ENCODE measurements around the gene SELENOK. TPM values are rescaled to one million over a fixed set of nuclear protein-coding genes. Genes with fewer than 3 reads are reported as not detected.

SELENOK gene
- total and polyA plus RNA-seq, 2 of the 13 experiments (the other 11 are each of a cell fraction or from before 2014, with no cell fraction given): 67.0 to 81.0 TPM

GRCh38 chr3:53844262-53845102 lies 47.2 kb downstream of the SELENOK start (continued):
- TF ChIP-seq, protein P1, sequence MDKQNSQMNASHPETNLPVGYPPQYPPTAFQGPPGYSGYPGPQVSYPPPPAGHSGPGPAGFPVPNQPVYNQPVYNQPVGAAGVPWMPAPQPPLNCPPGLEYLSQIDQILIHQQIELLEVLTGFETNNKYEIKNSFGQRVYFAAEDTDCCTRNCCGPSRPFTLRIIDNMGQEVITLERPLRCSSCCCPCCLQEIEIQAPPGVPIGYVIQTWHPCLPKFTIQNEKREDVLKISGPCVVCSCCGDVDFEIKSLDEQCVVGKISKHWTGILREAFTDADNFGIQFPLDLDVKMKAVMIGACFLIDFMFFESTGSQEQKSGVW (CRISPR knock-in tag; IDR thresholded peaks at IDR 0.05; ENCODE audit: borderline replicate concordance): 0 out of 2 replicates have a peak, but pooled peaks have one; percentile 16
- 0 out of 2 replicates have a peak, but pooled peaks have one; percentile 58 for TF ChIP-seq HOXD1 (CRISPR knock-in tag; IDR thresholded peaks at IDR 0.05)
- TF ChIP-seq ZEB1 (IDR thresholded peaks at IDR 0.05; ENCODE audit: insufficient replicate concordance, low read depth): peak; percentile 74
- TF ChIP-seq PHF21A (CRISPR knock-in tag; IDR thresholded peaks at IDR 0.05): peak; percentile 86
- TF ChIP-seq, protein P2, sequence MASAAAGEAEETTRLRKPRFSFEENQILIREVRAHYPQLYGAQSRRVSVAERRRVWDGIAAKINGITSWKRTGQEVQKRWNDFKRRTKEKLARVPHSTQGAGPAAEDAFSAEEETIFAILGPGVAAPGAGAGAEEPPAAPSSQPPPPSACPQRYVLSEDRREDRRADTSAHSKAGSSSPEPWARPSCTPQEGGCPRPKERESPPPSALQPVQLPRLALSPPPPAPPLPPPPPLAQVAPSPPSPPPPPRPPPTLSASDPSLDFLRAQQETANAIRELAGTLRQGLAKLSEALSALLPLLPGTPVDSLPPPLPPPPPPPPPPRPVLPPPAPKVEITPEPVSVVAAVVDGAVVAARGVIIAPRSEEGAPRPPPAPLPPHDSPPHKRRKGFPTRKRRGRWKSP (CRISPR knock-in tag; IDR thresholded peaks at IDR 0.05): 0 out of 2 replicates have a peak, but pooled peaks have one; percentile 5
- TF ChIP-seq, protein P3, sequence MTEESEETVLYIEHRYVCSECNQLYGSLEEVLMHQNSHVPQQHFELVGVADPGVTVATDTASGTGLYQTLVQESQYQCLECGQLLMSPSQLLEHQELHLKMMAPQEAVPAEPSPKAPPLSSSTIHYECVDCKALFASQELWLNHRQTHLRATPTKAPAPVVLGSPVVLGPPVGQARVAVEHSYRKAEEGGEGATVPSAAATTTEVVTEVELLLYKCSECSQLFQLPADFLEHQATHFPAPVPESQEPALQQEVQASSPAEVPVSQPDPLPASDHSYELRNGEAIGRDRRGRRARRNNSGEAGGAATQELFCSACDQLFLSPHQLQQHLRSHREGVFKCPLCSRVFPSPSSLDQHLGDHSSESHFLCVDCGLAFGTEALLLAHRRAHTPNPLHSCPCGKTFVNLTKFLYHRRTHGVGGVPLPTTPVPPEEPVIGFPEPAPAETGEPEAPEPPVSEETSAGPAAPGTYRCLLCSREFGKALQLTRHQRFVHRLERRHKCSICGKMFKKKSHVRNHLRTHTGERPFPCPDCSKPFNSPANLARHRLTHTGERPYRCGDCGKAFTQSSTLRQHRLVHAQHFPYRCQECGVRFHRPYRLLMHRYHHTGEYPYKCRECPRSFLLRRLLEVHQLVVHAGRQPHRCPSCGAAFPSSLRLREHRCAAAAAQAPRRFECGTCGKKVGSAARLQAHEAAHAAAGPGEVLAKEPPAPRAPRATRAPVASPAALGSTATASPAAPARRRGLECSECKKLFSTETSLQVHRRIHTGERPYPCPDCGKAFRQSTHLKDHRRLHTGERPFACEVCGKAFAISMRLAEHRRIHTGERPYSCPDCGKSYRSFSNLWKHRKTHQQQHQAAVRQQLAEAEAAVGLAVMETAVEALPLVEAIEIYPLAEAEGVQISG (CRISPR knock-in tag; IDR thresholded peaks at IDR 0.05): 0 out of 2 replicates have a peak, but pooled peaks have one; percentile 39
- TF ChIP-seq, protein P4, sequence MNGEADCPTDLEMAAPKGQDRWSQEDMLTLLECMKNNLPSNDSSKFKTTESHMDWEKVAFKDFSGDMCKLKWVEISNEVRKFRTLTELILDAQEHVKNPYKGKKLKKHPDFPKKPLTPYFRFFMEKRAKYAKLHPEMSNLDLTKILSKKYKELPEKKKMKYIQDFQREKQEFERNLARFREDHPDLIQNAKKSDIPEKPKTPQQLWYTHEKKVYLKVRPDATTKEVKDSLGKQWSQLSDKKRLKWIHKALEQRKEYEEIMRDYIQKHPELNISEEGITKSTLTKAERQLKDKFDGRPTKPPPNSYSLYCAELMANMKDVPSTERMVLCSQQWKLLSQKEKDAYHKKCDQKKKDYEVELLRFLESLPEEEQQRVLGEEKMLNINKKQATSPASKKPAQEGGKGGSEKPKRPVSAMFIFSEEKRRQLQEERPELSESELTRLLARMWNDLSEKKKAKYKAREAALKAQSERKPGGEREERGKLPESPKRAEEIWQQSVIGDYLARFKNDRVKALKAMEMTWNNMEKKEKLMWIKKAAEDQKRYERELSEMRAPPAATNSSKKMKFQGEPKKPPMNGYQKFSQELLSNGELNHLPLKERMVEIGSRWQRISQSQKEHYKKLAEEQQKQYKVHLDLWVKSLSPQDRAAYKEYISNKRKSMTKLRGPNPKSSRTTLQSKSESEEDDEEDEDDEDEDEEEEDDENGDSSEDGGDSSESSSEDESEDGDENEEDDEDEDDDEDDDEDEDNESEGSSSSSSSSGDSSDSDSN (CRISPR knock-in tag; IDR thresholded peaks at IDR 0.05): peak; percentile 62; the same call in 1 of the 2 replicates
- TF ChIP-seq CREB1 (IDR thresholded peaks at IDR 0.05): no peak
- TF ChIP-seq CREB1 (CRISPR knock-in tag; IDR thresholded peaks at IDR 0.05): no peak
- peak; percentile 34; the same call in 1 of the 2 replicates for TF ChIP-seq ZNF264 (CRISPR knock-in tag; IDR thresholded peaks at IDR 0.05)
- TF ChIP-seq ZNF317 (CRISPR knock-in tag; IDR thresholded peaks at IDR 0.05): peak; percentile 73; the same call in 1 of the 2 replicates
- TF ChIP-seq WIZ (CRISPR knock-in tag; IDR thresholded peaks at IDR 0.05): no peak
- peak; percentile 69 for TF ChIP-seq ELF3 (CRISPR knock-in tag; IDR thresholded peaks at IDR 0.05)
- no peak for TF ChIP-seq ZNF670 (CRISPR knock-in tag; IDR thresholded peaks at IDR 0.05; ENCODE audit: borderline replicate concordance)
- TF ChIP-seq, protein P5, sequence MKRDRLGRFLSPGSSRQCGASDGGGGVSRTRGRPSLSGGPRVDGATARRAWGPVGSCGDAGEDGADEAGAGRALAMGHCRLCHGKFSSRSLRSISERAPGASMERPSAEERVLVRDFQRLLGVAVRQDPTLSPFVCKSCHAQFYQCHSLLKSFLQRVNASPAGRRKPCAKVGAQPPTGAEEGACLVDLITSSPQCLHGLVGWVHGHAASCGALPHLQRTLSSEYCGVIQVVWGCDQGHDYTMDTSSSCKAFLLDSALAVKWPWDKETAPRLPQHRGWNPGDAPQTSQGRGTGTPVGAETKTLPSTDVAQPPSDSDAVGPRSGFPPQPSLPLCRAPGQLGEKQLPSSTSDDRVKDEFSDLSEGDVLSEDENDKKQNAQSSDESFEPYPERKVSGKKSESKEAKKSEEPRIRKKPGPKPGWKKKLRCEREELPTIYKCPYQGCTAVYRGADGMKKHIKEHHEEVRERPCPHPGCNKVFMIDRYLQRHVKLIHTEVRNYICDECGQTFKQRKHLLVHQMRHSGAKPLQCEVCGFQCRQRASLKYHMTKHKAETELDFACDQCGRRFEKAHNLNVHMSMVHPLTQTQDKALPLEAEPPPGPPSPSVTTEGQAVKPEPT (CRISPR knock-in tag; IDR thresholded peaks at IDR 0.05; ENCODE audit: low read depth): 0 out of 2 replicates have a peak, but pooled peaks have one; percentile 22
- TF ChIP-seq ZNF883 (CRISPR knock-in tag; IDR thresholded peaks at IDR 0.05; ENCODE audit: not compliant biosample characterization): no peak
- 0 out of 2 replicates have a peak, but pooled peaks have one; percentile 24 for TF ChIP-seq JUN (CRISPR knock-in tag; IDR thresholded peaks at IDR 0.05)
- no peak for TF ChIP-seq KDM2A (CRISPR knock-in tag; IDR thresholded peaks at IDR 0.05; ENCODE audit: borderline replicate concordance, low read depth)
- peak; percentile 79; the same call in 1 of the 2 replicates for TF ChIP-seq ZSCAN9 (CRISPR knock-in tag; IDR thresholded peaks at IDR 0.05; ENCODE audit: borderline replicate concordance)
